H1 (cell line): ENCODE measurements around the gene SMU1.

Experiments
- CBX8 ChIP-seq: fragments of 300-800, 300-1000 bp; sonication (generic); IDR thresholded peaks from 2 replicates; pipeline ENCODE4 v1.7.1; 2016; ENCODE audit warnings: low read depth, low read length, borderline replicate concordance
- CEBPB ChIP-seq: IDR thresholded peaks from 2 replicates; pipeline ENCODE4 v1.6.1; 2012; ENCODE audit warnings: low read depth, low read length
- CTCF ChIP-seq, 3 experiments: IDR thresholded peaks; 1 replicate in 2 of 3; 2 replicates in 1 of 3; pipeline versions ENCODE4 v1.5.1 to v1.6.1; 2011; ENCODE audit warnings: low read length in 3 of 3, mild to moderate bottlenecking in 3 of 3, inconsistent platforms in 2 of 3, low read depth in 1 of 3, moderate library complexity in 1 of 3; ENCODE audit not compliant: insufficient read depth in 1 of 3; ENCODE audit errors: control extremely low read depth in 1 of 3
- GABPA ChIP-seq: IDR thresholded peaks from 2 replicates; pipeline ENCODE4 v1.6.1; 2011; ENCODE audit warnings: mild to moderate bottlenecking, low read length, moderate library complexity, borderline replicate concordance; ENCODE audit not compliant: insufficient read depth
- JUN ChIP-seq: IDR thresholded peaks from 2 replicates; pipeline ENCODE4 v1.6.1; 2011; ENCODE audit warnings: low read depth, mild to moderate bottlenecking, improper control_type of control experiment, low read length
- JUND ChIP-seq: IDR thresholded peaks from 2 replicates; pipeline ENCODE4 v1.6.1; 2011; ENCODE audit warnings: mild to moderate bottlenecking, improper control_type of control experiment, low read length
- MAX ChIP-seq: IDR thresholded peaks from 2 replicates; pipeline ENCODE4 v1.6.1; 2012; ENCODE audit warnings: inconsistent platforms
- POLR2A ChIP-seq, 2 experiments: IDR thresholded peaks; 1 replicate in 1 of 2; 2 replicates in 1 of 2; pipeline ENCODE4 v1.6.1; 2011; ENCODE audit warnings: low read depth in 2 of 2, low read length in 2 of 2, mild to moderate bottlenecking in 2 of 2; ENCODE audit errors: control extremely low read depth in 1 of 2
- POLR2AphosphoS5 ChIP-seq: IDR thresholded peaks from 2 replicates; pipeline ENCODE4 v1.6.1; 2011; ENCODE audit warnings: low read depth, low read length
- RFX5 ChIP-seq: IDR thresholded peaks from 2 replicates; pipeline ENCODE4 v1.6.1; 2011; ENCODE audit warnings: low read depth, low read length, improper control_type of control experiment, borderline replicate concordance
- TEAD4 ChIP-seq: IDR thresholded peaks from 2 replicates; pipeline ENCODE4 v1.6.1; 2012; ENCODE audit warnings: low read depth, low read length, inconsistent platforms, mixed read lengths
- ZNF274 ChIP-seq: IDR thresholded peaks from 2 replicates; pipeline ENCODE4 v1.7.0; 2012; ENCODE audit warnings: low read length, borderline replicate concordance; ENCODE audit errors: extremely low read depth

DNA sequence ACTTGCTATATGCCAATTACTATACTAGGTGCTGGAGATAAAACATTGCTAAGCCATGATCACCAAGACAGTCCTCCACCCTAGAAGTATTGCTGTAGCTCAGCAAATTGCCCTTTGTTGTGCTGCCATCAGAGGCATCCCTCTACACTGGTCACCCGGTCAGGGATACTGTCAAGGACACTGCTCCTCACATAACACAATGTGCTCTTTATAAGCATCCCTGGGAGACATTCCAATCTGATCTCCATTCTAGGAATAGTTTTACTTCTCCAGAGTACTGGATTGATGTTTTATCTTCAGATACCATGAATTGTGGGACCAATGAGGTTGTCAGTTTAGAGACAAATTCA, 61.8 kb downstream of the SMU1 start:
- TF ChIP-seq ZNF274, result no peak
- TF ChIP-seq MAX, result no peak
- TF ChIP-seq TEAD4, result no peak
- no peak for TF ChIP-seq CTCF (IDR thresholded peaks at IDR 0.05; ENCODE audit: control extremely low read depth in 1 of 3, insufficient read depth in 1 of 3, low read depth in 1 of 3, low read length in 3 of 3)
- no peak for TF ChIP-seq JUND
- TF ChIP-seq POLR2AphosphoS5, result no peak
- TF ChIP-seq JUN, result no peak
- no peak for TF ChIP-seq POLR2A (IDR thresholded peaks at IDR 0.05; ENCODE audit: control extremely low read depth in 1 of 2, low read depth in 2 of 2, low read length in 2 of 2)
- no peak for TF ChIP-seq GABPA
- no peak for TF ChIP-seq CEBPB
- TF ChIP-seq CBX8, result no peak
- TF ChIP-seq RFX5, result no peak
